Activated CD8-positive, alpha-beta memory T cell treated with anti-CD3 and anti-CD28 coated beads for 1 hour (primary cell): ENCODE results near the gene ZCCHC2.

Source experiments
- DNase-seq, 2 donors: peaks; one replicate each; pipeline ENCODE4 v3.0.0-alpha.2; 2020; ENCODE audit warnings: low read depth in 1 of 2; ENCODE audit errors: extremely low read depth in 1 of 2

The ZCCHC2 gene

DNA sequence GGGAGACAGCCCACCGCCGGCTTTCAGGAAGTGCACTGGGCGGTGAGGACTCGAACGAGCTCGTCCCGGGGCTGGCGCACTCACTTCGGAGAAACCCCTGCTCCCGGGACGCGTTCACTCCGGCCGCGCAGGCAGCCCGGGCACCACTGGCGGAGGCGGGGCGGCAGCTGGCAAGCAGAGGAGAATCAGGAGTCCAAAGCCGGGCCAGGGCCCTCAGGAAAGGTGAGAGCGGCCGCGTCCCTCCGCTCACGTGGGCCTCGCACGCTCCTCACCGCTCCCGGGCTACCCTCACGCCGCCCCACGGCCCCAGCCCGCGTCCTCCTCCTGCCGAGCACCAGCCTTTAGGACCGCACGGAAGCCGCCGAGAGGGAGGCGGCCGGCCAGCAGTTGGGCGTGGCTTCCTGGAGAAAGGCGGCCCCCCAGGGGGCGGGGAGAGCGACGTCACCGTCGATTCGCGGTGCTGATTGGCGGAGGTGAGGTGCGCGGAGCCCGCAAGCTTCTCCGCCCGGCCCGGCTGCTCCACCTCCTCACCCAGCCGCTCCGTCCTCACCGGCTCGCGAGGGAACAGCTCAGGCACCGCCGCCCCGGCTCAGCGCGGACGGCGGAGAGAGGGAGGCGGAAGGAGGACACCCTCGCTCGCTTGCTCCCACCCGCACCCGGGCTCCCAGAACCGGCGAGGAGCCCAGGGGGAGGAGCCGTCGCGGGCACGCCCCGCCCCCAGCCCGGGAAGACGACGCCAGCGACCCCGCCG lies at the start of gene ZCCHC2:
Gene ZCCHC2, plus strand, starts transcription at position 522 of the 751 bp plus-strand sequence. CDS start 400 bp downstream, outside the sequence.
- DNase-seq: peak; percentile 94 to 98

DNA sequence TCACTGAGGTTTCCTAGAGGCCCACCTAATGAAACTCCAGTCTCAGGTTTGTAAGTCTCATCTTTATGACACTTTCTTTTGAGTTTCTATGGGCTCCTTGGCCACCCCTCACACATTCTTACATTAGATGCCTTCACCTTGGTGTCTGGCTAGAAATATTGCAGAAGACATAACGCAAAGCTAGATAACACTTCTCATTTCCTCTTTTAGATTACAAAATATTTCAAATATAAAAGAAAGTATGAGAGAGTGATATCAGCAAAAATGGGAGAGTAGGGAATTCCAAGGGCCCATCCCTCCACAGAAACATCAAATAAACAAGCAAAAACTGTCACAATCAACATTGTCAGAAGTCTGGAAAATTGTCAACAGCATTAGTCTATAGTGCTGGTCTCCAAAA lies 43.3 kb upstream of the ZCCHC2 start:
- no peak for DNase-seq

DNA sequence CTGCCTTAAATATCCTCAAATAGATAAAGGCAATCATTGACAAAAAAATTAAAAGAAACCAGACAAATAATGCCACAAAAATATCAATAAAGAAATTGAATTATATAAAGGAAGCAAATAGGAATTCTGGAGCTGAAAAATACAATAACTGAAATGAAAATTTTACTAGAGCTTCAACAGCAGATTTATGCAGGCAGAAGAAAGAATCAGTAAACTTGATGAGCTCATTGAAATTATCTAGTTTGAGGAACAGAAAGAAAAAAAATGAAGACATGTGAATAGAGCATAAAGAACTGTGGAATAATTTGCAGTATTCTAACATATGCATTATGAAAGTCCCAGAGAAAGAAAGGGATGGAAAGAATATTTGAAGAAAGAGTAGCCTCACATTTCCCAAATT lies 41.9 kb upstream of the ZCCHC2 start:
- no peak for DNase-seq

DNA sequence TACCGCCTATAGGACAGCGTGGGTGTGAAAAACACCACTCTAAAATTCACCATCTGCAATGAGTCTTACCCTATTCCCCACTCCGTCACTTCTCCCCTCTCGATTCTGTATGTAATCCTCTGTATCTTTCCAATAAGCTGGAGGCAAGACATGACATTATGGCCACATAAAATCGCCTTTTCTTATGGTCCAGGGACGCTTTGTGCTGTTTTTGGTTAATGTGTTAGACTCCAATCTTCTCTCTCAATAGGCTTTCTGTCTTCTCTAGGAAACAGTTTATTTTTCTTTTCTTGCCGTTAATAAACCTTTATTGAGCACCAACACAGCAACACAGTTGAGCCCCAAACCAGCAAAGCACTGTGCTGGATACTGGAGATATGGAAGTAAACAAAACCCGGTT lies 37.9 kb upstream of the ZCCHC2 start:
- DNase-seq: no peak

DNA sequence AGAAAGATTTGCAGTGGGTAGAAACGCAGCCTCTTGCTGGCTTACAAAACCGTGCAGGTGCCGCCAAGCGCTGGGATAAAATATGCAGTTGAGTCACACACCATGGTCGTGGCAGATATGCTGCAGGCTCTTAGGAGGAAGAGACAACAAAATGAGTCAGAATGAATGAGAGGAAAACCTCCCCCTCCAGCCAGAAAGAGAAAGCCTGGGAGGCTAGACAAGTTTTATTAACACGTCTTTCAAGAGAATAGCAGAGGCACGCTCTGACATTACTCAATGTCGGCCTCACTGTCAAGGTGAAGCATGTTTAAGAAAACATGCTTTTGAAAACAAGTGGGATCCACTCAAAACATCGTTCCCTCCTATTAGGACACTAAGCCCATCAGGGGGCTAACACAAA lies 37.1 kb upstream of the ZCCHC2 start:
- no peak for DNase-seq

DNA sequence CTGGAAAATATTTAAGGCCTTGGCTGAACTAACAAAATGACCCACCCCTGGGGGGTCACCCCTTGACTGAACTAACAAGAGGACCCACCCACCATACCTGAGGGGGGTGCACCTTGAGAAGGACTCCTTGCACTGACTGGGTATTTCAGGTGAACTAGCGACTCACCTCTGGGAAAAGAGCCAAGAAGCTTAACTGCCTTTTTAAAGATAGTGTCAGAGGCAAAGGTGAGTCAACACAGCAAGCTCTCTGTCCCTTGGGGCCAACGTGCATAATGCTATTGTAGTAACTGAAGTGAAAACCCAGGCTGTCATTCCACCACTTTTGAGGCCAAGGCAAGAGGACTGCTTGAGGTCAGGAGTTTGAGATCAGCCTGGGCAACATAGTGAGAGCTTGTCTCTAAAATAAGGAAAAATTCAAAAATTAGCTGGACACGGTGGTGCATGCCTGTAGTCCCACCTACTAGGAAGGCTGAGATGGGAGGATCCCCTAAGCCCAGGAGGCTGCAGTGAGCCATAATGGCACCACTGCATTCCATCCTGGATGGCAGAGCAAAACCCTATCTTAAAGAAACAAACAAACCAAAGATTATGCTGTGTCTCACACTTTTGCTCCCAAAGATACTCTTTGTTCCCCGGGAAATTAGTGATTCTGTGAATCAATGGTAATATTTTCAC lies 36.4 kb upstream of the ZCCHC2 start:
- no peak for DNase-seq

DNA sequence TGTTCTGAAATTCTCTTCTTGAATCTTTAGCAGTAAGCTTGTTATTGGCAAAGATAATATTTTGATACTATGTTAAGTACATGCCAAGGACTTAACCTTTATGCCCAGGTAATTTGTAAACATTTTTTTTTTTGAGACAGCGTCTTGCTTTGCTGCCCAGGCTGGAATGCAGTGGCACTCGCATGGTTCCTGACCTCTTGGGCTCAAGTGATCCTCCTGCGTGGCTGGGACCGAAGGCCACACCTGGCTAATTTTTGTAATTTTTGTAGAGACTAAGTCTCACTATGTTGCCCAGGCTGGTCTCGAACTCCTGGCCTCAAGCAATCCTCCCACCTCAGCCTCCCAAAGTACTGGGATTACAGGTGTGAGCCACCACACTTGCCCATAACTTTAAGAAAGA lies 35.7 kb upstream of the ZCCHC2 start:
- no peak for DNase-seq

DNA sequence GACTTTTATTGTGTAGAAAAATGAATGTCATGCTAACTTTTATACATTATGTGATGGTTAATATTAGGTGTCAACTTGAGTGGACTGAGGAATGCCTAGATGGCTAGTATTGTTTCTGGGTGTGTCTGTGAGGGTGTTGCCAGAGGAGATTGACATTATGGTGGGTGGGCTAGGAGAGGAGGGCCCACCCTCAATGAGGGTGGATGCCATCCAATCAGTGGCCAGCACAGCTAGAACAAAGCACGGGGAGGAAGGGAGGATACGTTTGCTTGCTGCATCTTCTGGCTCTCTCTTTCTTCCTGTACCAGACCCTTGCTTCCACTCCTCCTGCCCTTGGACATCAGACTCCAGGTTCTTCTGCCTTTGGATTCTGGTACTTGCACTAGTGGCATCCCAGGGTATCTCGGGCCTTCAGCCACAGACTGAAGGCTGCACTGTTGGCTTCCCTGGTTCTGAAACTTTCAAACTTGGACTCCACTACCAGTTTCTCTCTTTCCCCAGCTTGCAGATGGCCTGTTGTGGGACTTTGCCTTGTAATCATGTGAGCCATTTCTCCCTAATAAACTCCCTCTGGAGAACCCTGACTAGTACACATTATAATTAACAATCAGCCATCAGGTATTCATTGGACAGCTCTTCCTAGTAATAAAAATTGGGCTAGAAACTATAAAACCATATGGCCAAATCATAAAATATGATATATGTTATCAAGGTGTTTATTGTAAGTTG lies 31.7 kb upstream of the ZCCHC2 start:
- no peak for DNase-seq

DNA sequence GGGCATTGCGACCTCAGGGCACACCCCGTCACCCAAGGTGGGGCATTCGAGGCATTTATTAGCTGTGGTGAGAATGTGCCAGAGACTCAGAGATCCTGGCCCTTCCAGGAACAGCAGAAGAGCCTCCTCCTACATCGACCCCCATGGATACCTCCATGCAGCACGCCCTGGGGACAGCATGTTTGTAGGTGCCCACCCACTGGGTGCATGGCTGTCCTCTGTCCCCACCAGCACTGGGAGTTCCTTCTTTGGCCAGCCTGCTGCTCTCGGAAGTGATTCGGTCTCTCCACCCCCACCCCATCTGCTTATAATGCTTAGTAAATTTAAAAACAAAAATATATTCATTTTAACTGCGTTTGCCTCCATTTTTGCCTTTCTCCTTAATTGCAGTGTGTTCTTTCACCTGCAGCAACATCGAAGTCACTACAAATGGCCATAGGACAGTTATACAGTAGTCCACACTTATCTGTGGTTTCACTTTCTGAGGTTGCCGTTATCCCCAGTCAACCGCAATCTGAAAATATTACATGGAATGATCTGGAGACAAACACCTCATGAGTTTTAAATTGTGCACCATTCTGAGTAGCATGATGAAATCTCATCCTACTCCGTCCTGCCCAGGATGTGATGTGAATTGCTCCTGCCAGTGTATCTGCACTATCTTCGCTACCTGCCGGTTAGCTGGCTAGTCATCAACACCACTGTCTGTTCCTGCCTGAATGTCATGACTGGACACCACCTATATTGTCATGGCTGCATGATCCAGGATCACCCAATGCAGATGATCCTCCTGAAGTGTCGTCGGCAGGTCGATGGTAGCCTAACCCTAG lies 29.6 kb upstream of the ZCCHC2 start:
- DNase-seq: no peak

DNA sequence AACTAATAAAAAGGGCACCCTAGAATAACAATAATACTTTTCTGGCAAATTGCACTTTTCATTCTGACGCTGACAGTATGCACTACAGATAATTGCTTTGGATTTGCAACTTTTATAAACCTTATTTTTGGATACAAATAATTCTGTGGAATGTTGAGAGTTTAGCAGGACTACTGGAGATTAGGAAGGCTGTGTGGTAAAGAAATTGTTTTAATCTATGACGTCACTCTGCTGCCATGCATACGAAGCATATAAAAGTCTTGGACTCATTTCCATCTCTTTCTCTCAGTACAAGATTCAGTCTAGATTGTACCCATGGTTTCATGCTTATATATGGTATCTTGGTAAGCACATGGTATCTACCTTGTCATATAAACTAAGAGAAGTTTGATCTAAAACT lies 28.1 kb upstream of the ZCCHC2 start:
- DNase-seq: no peak

DNA sequence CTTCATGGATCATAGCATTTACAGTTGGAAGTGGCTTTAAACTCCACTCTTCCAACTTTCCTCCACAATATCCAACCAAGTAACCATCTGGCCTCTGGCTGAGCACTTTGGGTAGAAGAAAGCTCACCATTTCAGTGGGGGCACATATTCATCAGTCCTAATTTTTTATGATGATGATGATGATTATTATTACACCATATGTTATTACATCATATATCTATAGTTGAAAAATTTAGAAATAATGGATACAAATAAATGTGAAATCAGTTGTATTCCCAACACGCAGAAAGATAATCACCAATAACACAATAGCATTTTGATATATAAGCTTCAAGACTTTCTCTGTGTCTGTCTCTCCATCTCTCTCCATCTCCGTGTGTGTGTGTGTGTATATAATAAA lies 26.6 kb upstream of the ZCCHC2 start:
- DNase-seq: no peak

DNA sequence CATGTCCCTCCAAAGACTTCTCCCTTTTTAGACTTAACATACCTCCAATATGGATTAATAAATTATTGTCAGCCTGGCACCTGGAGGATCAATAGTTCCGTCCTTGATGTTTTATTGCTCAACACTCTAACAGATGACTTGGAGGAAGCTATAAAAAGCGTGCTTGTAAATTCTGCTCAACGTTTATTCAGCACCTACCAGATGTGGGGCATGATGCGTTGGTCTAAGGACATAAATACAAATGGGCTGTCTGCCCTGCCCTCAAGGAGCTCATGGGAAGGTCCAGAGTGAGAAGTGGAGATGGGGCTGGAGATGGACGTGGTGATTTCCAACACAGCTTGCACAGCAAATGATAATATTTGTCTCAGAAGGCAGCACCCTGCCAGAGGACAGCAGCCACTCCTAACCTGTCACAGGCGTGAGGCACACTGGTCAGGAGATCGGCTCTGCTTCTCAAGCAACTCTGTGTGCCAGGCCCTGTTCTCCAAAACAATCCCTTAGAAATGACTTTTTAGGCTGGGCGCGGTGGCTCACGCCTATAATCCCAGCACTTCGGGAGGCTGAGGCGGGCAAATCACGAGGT lies 25.5 kb upstream of the ZCCHC2 start:
- DNase-seq: no peak

DNA sequence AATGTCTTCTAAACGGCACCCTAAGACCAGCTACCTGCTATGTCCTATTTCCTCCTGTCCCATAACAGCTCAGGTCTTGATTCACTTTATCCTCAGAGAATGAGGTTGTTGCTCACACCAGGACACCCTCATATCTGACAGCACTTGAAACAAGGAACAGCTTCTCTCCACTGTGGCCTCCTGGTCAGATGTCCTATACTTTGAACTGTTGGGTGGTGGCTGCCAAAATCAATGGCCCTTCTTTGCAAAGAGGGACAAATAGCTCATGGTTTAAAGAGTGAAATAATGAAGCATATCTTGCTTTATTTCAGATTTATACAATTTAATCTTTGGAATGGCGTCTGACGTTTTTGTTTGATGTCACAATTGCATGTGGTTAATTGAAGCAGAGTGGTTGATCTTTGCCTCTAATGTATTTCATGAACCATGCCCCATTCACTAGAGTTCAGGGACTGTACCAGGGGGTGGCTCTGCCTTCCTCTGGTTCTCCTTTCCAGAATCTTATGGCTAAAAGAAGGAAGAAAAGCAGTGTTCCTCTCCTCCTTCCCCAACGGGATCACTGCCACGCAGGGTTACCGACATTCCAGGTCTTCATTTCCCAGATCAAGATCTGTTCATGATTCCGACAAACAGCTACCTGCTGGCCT lies 24.1 kb upstream of the ZCCHC2 start:
- DNase-seq: no peak

DNA sequence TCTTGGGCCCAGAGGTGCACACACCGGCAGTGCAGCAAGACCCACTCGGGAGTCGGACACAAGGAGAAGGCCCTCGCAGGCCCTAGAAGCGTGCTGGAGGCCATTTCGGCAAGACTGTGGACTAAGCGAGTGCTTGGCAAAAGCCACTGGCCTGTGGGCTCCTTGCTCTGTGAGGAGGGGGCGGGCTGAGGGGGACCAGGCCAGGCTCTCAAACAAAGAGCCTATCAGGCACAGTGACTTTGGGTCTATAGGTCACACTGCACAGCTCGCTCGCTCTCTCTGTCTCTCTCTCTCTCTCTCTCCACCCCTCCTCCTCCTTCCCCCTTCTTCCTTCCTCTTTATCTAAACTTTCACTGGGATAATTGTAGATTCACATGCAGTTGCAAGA lies 23.6 kb upstream of the ZCCHC2 start:
- no peak for DNase-seq

DNA sequence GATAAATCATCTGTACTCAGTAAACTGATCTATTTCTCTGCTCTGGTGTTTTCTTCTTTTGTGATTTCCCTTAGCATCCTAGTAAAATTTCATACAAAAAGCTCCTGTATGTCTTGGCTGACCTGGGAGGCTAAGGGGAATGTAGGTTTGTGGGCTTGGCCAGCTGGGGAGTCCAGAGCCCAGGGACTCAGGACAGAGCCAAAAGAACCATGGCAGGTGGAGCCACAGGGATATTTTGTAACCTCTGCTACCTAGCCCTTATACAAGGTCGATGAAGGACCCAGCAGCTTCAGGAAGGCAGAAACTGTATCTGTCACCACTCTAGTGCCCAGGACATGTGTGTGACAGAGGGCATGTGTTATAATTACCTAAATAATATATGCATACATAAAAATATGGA lies 22.7 kb upstream of the ZCCHC2 start:
- DNase-seq: no peak

DNA sequence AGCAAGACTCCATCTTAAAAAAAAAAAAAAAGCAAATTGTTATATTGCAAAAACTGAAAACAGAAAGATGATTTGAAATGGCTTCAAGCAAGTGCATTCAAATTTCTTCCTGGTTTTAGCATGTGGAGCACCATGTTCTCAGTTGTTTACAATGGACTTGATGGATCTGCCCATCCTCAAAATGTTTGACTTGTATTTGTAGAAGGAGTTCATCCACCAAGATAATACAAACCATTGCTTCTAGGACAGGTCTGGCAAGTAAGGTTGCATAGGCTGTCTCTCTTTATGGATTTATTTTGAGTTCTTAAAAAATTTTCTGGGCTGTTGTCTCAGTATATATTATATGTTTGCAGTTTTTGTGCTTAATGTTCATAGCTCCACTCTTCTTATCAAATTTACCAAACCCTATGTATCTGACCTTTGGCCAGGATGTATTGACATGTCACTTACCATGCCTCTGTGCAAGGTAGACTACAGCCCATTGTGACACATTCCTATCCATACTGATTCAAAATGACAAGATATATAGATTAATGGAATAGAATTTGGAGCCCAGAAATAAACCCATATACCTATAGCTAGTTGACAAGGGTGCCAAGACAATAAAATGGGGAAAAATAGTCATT lies 21.7 kb upstream of the ZCCHC2 start:
- no peak for DNase-seq

DNA sequence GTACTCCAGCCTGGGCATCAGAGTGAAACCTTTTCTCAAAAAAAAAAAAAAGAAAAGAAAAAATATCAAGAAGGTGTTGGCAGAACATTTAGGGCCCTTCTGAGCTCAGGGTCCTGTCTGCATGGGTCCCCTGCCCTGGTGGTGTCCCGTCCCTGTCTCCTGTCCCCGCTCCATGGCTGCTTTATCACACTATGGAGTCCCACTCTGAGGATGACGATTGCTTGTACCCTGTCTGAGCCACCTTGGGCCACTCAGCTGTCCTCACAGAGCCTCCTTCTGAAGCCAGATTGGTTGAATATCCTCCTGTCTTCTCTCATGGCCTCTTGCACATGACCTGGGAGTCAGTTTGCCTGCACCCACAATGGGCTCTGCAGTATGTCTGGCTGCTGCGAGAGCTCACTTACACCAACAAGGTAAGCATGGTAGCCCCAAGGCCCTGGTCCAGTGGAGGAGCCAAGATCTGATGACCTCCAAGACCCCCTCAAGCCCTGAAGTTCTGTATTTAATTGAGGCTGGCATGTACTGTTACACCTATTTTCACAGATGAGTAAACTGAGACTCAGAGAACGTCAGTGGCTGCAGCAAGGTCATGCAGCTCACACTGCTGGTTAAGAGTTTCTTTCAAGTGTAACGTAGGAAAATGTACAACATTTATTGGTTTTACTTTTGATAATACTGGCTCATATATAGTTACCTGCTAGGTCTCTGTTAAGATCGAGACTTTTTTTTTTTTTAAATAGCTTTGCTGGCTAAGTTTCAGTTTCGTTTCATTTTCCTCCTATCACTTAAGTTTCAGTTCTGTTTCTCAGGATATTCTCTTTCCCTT lies 16.9 kb upstream of the ZCCHC2 start:
- DNase-seq: no peak

DNA sequence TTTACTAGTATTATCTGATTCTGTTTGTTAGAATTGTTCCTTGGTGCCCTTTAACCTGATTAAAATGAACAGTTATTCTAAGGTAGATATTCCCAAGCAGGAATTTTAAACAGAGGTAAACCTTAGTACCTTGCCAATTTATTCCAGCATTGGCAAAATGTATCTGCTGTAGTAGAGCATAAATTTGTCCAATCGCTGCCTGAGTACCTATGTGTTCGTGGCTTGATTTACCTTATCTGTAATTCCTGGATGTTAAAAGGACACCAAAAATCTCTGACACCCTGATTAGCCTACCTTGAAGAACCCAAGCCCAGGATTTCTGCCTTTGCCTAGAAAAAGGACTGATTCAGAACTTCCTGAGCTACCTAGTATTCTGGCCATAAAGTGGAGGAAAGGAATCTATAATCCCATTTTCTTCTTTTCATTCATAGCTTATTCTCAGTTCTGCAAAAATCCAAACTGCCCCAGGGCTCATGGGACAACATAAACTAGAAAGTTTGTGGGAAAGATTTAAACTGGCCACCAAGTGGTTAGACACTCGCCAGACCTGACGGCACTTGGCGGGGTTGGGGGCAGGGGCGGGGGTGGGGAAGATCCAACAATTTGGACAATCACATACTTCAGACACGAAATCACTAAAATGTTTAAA lies 16.2 kb upstream of the ZCCHC2 start:
- DNase-seq: no peak
